ENCODE measurements around the gene RTF1.
A peak's percentile ranks its signal among the peaks of the same experiment; 100 is the strongest.
"Not testable (repeated sequence)": the region's sequence is repeated elsewhere in the genome, so short reads cannot be mapped to it uniquely, and the experiment has no call there.

The RTF1 gene

DNA sequence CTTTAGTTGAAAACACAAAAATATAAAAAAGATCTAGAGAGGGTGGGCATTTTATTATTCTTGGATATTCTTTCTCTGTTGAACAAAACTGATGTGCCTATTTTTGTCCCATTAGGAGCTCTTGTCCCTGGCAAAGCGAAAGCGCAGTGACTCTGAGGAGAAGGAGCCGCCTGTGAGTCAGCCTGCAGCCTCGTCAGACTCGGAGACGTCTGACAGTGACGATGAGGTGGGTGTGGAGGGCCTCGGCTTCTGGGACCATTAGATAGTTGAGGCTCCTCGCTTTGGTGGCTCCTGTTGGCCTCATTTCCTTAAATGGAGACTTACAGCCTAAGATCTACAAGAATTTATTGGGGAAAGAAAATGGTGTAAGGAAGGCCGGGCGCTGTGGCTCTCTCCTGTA is 21.3 kb downstream of the RTF1 start:
- TF ChIP-seq MAX (IDR thresholded peaks at IDR 0.05; ENCODE audit: low read depth, low read length) (no peak), CTCF (IDR thresholded peaks at IDR 0.05; ENCODE audit: low read depth, low read length) (no peak), POLR2A (IDR thresholded peaks at IDR 0.05; ENCODE audit: extremely low read depth, insufficient read length) (no peak), MYC (IDR thresholded peaks at IDR 0.05; ENCODE audit: low read depth, low read length) (no peak)
- no peak overlapping the region for H3K4me3 ChIP-seq (ENCODE audit: low read depth, low read length)
- DNase-seq (ENCODE audit: low read depth) = no peak

DNA sequence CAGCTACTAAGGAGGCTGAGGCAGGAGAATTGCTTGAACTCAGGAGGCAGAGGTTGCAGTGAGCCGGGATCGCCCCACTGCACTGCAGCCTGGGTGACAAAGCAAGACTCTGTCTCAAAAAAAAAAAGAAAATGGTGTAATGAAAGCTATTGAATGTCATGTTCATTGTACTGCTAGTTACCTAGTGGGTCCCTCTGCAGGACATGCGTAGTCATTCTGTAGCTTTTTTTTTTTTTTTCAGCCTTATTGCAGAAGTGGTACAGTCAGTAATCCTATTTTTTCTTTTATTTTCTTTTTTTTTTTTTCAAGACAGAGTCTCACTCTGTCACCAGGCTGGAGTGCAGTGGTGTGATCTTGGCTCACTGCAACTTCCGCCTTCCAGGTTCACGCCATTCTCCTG is 21.9 kb downstream of the RTF1 start:
- not testable (repeated sequence) for DNase-seq (ENCODE audit: low read depth); H3K4me3 ChIP-seq (ENCODE audit: low read depth, low read length)

GRCh38 chr15:41443275-41443674 is 26.4 kb downstream of the RTF1 start:
- TF ChIP-seq MAX (IDR thresholded peaks at IDR 0.05; ENCODE audit: low read depth, low read length) = no peak
- TF ChIP-seq POLR2A (IDR thresholded peaks at IDR 0.05; ENCODE audit: extremely low read depth, insufficient read length) = no peak
- no peak for TF ChIP-seq CTCF (IDR thresholded peaks at IDR 0.05; ENCODE audit: low read depth, low read length)
- TF ChIP-seq MYC (IDR thresholded peaks at IDR 0.05; ENCODE audit: low read depth, low read length) = no peak
- no peak for DNase-seq (ENCODE audit: low read depth)
- no peak overlapping the region for H3K4me3 ChIP-seq (ENCODE audit: low read depth, low read length)

- no peak overlapping the region for H3K4me3 ChIP-seq (ENCODE audit: low read depth, low read length)
- DNase-seq (ENCODE audit: low read depth) = no peak
- TF ChIP-seq POLR2A (IDR thresholded peaks at IDR 0.05; ENCODE audit: extremely low read depth, insufficient read length) = no peak
- TF ChIP-seq CTCF (IDR thresholded peaks at IDR 0.05; ENCODE audit: low read depth, low read length) = no peak
- no peak for TF ChIP-seq MAX (IDR thresholded peaks at IDR 0.05; ENCODE audit: low read depth, low read length)
- TF ChIP-seq MYC (IDR thresholded peaks at IDR 0.05; ENCODE audit: low read depth, low read length) = no peak
Observed at GRCh38 chr15:41445399-41445798, 28.5 kb downstream of the RTF1 start.

DNA sequence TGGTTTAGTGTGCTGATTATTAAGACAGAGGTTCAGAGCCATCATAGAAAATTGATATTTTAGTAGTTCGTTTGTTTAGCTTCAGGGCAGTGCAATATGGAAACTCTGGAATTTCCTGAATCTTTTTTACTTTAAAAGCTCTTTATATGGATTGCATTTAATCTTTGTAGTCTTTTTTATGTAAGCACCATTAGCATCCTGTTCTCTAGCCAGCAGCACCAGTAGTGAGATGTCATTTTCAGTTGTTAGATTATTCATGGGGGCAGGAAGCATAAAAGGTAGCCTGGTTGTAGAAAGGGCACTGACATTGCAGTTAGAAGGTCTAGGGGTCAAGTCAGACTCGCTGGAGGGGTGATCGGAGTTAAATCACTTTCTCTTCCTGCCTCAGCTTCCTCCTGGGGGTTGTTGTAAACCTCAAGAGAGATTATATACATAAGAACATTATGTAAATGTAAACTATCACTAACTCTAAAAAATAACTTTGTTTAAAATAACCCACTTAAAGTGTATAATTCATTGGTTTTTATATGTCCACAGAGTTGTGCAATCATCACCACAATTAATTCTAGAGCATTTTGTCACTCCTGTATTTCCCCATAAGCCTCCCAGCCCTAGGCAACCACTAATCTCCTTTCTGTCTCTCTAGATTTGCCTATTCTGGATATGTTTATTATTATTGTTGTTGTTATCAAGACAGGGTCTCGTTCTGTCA is 45.3 kb downstream of the RTF1 start:
- peak; percentile 62 for DNase-seq (ENCODE audit: low read depth)
- TF ChIP-seq CTCF (IDR thresholded peaks at IDR 0.05; ENCODE audit: low read depth, low read length) (no peak), MYC (IDR thresholded peaks at IDR 0.05; ENCODE audit: low read depth, low read length) (no peak), MAX (IDR thresholded peaks at IDR 0.05; ENCODE audit: low read depth, low read length) (no peak), POLR2A (IDR thresholded peaks at IDR 0.05; ENCODE audit: extremely low read depth, insufficient read length) (no peak)
- H3K4me3 ChIP-seq (ENCODE audit: low read depth, low read length) = no peak overlapping the region

- no peak overlapping the region for H3K4me3 ChIP-seq (ENCODE audit: low read depth, low read length)
- DNase-seq (ENCODE audit: low read depth) = no peak
- no peak for TF ChIP-seq CTCF (IDR thresholded peaks at IDR 0.05; ENCODE audit: low read depth, low read length)
- no peak for TF ChIP-seq MAX (IDR thresholded peaks at IDR 0.05; ENCODE audit: low read depth, low read length)
- TF ChIP-seq POLR2A (IDR thresholded peaks at IDR 0.05; ENCODE audit: extremely low read depth, insufficient read length) = no peak
- no peak for TF ChIP-seq MYC (IDR thresholded peaks at IDR 0.05; ENCODE audit: low read depth, low read length)
Observed at GRCh38 chr15:41464889-41465580, 48.1 kb downstream of the RTF1 start.
